Pulmonary artery endothelial cell (primary cell): ENCODE measurements around the gene SPATA20. TPM values are rescaled to one million over a fixed set of nuclear protein-coding genes. Genes with fewer than 3 reads are reported as not detected.

ENCODE experiments used
- DNase-seq: peaks from one replicate; pipeline ENCODE4 v3.0.0-alpha.2; 2011; ENCODE audit warnings: low read depth, low spot score
- total RNA-seq: library from RNA; depleted of rRNA; stranded (reverse); fragments of >200 nt; gene quantifications from 2 replicates; pipeline ENCODE4 v1.2.3, GENCODE V29; 2014

SPATA20 gene
- total RNA-seq, 1 donor from 2014 or later = 57.8 TPM

DNA sequence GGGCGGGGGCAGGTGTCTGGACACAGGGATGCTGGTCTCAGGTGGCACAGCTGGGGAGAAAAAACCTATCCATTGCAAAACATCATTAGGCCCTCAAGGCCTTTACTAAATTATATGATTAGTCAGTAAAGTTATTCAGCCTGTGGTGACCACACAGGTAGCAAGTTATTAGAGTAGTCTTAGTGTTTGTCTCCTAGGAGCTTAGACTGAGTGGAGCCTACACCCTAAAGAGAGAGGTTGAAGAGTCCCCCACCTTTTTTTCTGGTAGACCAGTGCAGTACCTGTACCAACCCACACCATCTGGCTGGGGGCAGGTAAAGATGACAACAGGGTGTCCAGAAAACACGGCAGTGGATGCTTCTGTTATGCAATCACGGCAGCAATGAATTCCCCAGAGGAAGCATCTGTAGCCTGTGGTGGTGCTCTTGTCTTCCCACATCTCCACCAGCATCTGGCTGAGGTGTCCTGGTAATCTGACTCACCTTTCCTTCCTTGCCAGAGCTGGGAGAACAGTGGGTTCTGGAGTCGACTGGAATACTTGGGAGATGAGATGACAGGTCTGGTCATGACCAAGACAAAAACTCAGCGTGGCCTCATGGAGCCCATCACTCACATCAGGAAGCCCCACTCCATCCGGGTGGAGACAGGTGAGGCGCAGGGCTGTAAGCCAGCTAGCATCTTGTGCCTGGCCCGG lies 27.7 kb upstream of the SPATA20 start:
- DNase-seq = no peak

DNA sequence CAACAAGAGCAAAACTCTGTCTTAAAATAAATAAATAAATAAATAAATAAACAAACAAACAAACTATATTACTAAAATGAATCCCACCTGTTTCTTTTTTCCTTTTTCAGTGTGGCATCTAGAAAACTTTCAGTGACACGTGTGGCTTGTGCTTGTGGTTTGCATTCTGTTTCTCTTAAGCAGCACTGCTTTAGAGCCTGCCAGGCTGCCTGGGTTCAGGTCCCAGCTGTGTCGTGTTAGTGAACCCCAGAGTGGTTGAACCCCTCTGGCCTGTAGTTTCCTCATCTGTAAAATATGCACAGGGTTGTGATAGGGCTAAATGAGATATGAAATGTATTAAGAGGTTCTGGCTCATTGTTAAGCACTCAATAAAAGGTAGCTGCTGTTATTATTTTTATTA lies 26.5 kb upstream of the SPATA20 start:
- DNase-seq = no peak

DNA sequence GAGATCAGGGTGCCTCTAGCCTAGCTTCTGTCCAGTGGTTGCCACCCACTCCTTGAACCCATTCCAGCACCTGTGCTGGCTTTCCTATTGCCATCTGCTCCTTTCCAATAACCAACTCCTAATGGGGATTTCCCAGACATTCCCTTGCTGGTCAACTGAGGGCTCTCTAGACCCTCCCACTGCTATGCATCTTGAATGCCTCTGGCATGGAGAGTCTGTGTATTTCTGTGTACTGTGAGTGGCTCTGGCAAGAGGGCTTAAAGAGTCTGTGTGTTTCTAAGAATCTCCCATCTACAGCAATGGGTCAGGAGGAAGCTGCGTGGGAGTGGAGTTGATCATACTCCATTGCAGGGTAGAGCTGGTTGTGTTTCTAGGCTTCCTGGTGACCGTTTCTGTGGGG lies 25.5 kb upstream of the SPATA20 start:
- no peak for DNase-seq

DNA sequence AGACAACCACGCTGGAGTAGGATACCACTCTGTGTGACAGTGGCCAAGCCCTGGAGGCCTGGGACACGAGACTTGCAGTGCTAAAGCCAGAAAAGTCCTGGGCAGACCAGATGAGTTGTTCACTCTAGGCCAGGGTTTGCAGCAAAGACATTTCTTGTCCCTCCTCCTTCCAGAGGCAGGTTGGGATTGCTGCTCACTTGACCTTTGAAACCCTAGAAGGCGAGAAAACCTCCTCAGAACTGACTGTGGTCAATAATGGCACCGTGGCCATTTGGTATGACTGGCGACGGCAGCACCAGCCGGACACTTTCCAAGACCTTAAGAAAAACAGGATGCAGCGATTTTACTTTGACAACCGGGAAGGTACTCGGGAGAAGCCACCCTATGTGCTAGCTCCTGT lies 24.2 kb upstream of the SPATA20 start:
- no peak for DNase-seq

DNA sequence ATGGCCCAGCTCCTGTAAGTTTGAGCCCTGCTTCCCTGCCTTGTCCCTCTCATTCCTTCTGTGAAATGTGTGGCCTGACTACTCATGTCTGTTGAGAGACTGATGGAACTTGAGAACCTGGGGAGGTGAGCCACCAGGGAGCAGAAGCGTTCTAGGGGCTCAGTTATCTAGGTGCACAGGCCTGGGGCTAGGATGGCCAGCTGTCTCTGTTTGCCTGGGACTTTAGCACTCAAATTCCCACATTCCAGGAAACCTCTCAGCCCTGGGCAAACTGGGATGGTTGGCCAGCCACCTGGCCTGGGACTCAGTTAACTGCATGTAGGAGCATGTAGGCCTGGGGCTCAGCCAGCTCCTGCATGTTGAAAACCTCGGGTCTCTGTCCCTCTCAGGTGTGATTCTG lies 23.8 kb upstream of the SPATA20 start:
- DNase-seq = no peak

DNA sequence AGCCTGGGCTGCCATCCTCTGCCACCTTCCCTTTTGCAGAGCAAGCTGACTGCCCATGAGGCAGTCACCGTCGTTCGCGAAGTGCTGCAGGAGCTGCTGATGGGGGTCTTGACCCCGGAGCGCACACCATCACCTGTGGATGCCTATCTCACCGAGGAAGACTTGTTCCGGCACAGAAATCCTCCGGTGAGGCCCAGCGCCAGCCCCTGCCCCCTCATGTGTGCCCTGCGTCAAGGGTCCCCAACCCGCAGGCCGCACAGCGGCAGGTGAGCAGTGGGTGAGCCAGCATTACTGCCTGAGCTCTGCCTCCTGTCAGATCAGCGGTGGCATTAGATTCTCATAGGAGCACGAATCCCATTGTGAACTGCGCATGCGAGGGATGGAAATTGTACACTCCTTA lies 22.1 kb upstream of the SPATA20 start:
- DNase-seq = no peak

DNA sequence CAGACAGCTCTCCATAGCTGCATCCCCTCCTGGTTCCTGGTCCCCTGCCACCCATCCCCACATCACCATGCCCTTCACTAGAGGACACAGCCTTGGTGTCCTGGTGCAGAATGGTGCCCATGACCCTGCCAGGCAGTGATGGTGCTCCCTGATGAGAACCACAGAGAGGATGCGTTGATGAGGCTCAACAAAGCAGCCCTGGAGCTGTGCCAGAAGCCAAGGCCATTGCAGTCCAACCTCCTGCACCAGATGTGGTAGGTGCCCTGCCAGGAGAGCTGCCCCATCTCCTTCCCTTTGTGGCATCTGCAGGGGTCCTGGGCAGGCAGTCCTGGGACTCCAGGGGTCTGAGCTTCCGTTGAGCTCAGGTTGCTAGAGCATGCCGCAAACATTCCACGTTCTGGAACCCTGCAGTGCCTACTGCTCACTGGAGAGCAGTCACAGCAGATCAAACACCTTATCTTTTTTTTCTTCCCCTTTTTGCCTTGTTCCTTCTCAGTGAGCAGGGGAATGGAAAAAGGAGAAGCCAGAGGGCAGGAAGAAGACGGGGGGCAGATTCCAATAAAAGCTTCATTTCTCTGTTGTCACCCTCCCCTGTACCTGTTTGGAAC lies 19.7 kb upstream of the SPATA20 start:
- no peak for DNase-seq

DNA sequence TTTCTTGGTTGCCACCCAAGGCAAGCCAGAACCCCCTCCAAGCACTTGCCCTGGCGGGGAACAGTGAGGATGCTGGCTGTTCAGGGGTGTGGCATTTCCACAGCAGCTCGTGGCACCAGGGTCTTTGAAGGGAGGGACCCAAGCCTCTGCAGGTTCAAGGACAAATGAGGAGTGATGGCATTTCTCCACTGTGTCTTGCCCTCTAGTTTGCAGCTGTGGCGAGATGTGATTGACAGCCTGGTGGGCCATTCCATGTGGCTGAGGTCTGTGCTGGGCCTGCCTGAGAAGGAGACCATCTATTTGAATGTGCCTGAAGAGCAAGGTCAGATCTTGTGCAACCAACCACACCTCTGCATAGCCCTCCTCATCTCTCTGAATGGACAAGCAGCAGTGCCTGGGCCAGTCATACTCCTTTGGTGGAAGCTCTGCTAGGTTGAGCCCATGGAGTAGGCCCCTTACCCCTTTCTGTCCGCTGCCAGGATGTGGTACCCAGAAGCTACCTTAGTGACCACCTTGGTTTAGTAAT lies 19.0 kb upstream of the SPATA20 start:
- no peak for DNase-seq

DNA sequence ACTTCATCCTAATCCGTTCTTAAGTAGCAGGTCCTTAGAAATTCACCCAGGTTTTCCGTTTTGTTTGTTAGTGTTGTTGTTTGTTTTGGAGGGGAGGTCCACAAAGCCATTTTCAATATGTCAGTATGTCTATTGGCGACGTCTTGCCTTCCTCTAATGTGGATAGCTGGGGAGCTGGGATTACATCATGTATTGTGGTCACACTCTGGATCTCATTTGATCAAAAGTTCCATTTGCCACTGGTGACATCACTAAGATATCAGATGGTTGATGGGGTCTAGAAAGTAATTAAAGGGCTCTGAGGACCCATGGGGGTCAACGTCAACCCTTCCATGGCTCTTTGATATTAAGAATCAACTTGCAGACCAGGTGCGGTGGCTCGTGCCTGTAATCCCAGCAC lies 17.1 kb upstream of the SPATA20 start:
- DNase-seq = no peak

DNA sequence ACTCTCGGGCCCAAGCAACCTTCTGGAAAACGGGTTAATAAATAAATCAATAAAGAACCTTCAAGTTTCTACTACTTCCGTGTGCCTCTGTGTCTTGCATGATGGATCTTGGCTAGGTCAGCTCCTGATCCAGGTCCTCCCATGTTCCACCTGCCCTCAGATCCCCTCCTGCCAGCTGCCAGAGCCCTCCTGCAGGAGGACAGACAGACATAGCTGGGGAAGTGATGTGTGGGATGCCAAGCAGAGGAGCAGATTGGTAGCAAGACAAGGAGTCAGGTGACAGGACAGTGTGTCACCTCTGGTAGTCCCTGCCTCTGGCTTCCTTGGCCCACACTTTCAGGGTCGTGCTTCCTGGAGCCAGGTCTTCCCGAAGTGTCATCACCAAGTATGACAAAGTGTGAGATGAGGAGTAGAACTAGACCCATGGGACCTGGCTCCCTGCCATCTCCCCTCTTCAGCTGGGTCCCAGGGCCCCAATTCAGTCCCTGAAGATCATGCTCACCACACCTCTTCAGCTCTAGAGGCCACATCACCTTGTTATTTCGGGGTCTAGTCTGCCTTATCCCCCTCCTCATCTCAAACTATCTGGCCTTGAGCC lies 15.4 kb upstream of the SPATA20 start:
- DNase-seq = no peak

DNA sequence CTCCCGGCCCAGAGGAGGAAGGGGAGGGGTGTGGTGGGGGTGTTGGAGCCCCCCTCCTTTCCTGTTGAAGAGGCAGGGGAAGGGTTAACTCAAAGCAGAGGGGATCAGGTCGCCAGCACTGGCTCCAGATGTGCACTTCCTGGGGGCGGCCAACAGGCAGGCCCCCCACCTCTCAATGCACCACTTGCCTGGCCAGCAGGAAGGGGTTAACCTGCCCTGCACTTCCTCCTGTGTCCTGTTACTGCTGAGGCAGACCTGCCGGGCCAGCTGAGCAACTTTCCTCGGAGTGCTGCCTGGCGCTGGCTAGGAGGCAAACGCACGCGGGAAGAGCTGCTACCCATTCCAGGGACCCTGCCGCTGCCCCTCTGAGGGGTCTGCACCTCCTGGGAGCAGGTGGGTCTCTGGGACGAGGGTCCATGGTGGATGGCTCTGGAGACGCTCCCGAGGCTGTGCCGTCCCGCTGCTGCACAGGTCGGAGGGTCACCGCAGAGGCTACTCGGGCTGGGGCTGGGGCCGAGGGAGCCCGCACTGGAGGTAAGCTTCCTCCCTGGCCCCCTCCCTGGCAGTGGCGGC lies 14.4 kb upstream of the SPATA20 start, which contains the start of gene EPN3:
Gene EPN3 (plus strand): TSS at position 284 of the 573 bp plus-strand sequence. CDS start 3,822 bp downstream, outside the sequence.
- no peak for DNase-seq

DNA sequence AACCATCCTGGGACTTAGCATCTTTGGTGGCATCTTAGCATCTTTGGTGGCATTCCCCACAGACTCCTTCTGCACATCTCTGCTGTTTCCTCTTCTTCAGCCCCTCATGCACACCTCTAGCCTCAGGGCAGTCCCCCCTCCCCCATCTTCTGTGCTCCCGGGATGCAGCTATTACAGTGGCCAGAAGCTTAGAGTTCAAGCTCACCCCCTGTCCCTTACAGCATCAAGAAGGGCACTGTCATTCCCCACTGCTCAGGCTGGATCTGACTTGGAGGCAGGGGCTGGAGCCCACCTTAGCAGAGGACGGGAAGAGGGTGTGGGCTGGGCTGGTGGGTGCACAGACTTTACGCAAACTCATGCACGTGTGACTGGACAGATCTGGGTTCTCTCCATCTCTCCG lies 13.8 kb upstream of the SPATA20 start:
- no peak for DNase-seq

DNA sequence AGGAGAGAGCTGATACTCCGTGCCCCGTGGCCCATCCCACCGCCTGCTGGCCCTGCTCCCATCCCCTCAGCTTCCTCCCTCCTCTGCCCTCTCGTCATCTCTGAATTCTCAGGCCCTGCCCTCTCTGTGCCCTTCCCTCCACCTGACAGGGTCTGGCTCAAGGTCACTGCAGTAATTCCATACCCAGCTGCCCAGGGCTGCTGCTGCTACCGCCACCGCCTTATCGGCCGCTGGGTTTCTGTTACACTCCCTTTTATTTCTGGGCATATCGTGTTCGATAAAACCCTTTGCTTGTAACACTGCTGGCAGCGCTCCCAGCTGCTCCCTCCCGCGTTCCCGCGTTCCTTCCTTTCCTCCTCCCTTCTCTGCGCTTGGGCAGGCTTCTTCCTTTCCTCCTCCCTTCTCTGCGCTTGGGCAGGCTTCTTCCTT lies 13.2 kb upstream of the SPATA20 start:
- no peak for DNase-seq

DNA sequence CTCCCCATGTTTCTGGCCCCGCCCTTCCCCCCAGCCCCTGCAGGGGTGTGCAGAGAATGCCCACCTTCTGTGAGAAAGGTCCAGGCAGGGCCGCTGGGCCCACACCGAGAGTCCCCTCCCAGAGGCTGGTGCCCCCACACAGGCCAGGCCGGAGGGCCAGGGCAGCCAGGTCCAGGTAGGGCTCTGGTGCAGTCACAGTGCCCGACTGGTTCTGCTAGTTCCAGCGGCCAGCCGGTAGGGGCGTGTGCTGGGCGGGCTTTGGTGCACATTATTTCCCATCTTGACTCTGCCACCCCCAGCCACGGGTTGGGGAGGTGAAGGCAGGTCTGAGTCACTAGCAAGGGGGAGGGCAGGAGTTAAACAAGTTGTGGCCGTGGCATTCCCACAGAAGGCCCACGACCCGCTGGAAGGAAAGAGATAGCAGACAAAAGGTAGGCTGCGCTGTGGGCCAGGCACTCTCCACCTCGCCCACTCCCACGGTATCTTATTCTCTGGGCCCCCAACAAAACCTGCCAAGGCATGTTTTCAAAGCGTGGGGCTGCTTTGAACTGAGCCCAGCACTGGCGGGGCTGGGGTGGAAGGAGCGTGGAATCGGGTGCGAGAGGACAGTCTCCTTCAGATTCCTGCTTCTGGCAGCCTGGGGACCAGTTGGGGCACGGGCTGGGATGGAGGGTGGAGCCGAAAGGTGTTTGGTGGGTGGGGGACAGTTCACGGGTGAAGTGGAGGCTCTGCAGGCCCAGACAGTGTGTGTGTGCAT lies 12.6 kb upstream of the SPATA20 start:
- DNase-seq = no peak

DNA sequence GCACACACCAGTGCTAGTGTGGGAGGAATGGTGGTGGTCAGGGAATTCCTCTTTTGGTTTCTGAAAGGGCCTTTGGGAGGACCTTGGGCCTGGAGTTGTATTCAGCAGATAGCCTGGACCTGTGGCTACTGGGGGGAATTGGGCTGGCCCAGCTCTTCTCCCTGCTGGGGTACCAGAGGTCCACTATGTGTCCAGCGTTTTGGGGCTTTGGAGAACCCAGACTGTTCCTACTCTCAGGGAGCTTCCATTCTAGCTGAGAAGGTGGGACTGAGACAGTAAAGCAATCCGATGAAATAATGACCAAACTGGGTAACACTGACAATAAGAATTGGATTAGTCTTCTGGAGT lies 12.0 kb upstream of the SPATA20 start:
- DNase-seq = no peak

DNA sequence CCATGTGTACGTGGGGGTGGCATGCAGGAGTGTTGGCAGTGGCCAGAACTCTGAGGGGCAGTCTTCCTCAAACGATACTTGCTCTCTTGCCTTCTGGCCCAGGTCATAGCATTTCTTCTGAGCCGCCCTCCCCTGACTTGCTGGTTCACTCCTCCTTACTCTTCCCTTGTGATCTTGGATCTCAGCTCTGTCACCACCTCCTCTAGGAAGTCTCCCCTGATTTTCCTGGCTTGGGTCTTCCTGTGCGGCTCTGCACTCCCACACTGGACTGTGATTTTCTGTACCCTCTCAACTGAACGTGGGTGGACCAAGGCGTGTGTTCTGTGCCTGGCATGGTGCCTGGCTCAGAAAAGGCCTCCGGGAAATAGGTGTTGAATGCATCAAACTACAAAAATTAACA lies 11.6 kb upstream of the SPATA20 start:
- no peak for DNase-seq

DNA sequence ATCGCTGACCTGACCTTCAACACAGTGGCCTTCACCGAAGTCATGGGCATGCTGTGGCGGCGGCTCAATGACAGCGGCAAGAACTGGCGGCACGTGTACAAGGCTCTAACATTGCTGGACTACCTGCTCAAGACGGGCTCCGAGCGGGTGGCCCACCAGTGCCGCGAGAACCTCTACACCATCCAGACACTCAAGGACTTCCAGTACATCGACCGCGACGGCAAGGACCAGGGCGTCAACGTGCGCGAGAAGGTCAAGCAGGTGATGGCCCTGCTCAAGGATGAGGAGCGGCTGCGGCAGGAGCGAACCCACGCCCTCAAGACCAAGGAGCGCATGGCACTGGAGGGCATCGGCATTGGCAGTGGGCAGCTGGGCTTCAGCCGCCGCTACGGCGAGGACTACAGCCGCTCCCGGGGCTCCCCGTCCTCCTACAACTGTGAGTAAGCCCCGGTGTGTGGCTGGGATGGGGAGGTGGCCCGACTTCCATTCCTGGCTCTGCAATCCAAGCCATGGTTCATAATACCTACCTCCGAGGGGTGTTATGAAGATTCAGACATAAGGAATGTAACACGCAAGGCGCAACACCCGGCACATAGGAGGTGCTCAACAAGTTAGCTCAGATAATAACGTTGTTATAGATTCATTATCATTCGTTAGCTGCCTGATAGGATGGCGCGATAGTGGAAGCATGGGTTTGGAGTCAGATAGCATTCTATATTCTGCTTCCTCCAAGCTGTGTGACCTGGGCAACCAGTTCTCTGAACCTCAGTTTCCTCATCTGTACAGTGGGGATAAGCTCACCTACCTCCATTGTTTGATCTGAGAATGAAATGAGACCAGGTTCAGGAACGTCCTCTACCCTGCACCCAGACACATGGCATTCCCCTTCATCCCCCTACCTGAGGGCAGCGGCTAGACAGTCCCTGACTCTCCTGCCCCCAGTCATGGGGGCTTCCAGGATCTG lies 10.0 kb upstream of the SPATA20 start:
- DNase-seq = no peak

DNA sequence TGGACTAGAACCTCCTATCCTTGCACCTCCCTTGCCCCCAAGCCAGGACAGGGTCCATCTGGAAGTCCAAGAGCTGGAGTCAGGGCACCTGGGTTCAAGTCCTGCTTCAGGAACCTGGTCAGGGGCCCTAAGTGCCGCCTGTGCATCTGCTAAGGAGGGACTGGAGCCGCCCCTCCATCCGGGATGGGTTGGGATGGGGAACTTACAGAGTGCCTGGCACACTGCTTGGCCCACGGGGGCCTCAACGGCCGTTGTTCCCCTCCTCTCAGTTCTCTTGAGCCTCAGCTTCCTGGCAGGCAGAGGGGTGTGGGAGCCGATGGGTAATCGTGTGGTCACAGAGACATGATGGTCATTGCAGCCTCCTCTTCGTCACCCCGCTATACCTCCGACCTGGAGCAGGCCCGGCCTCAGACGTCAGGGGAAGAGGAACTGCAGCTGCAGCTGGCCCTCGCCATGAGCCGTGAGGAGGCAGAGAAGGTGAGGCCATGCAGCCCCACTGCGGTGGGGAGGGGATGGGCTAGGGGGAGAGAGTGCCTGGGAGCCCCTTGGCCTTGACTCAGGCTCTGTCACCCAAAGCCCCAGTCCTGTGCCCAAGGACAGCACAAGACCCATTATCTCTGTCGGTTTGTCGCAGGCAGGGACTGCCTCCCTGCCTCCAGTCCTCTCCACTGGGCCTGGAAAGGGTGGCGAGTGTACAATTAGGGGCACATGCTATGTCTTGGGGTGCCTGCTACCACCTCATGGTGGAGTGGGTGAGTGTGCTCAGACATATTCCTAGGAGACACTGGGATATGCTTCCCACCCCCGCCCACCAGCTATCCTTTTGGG lies 9.0 kb upstream of the SPATA20 start:
- no peak for DNase-seq

DNA sequence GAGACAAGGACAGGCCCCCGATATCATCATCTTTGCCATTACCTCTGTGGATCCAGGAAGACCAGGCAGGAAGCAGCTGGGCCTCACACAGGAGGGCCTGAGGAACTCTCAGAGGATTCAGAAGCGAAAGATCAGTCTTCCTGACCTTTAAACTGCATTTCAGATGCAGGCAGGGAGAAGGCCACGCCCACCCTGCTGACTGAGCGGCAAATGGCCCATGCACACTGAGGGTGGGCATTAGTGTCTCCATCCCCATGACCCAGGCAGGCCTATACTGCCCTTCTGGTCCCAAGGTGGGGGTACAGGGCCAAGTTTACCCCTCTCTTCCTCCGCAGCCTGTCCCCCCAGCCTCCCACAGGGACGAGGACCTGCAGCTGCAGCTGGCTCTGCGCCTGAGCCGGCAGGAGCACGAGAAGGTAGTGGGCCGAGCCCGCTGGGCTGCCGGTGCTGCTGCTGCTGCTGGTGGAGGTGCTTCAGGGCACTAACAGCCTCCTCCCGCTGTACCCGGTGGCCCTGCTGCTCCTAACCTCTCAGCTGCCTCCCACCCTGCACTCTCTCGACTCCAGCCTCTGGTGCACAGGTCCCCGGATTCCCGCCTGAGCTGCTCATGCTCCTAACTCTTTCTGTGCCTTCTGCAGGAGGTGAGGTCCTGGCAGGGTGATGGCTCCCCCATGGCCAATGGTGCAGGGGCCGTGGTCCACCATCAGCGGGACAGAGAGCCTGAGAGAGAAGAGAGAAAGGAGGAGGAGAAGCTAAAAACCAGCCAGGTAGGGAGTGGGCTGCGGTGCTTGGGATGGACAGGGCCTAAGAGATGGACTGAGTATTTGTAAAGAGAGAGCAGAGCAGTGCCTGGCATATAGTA lies 8.2 kb upstream of the SPATA20 start:
- no peak for DNase-seq
